Testis (tissue), 3 donors: ENCODE results near the gene CABP2. TPM values are rescaled to one million over a fixed set of nuclear protein-coding genes. Genes with fewer than 3 reads are reported as not detected.

Experiments
- DNase-seq: peaks from one replicate; pipeline ENCODE4 v3.0.0-alpha.2; 2019
- H3K27ac ChIP-seq, 2 donors: fragments of 200-600 bp; sonication (generic); one replicate each; pipeline ENCODE4 v1.5.1; 2019
- H3K27me3 ChIP-seq: fragments of 200-600 bp; sonication (generic); one replicate; pipeline ENCODE4 v1.5.1; 2019
- H3K36me3 ChIP-seq: fragments of 200-600 bp; sonication (generic); one replicate; pipeline ENCODE4 v1.5.1; 2017; ENCODE audit warnings: low read depth; ENCODE audit errors: missing control alignments
- H3K4me1 ChIP-seq: fragments of 200-600 bp; sonication (generic); one replicate; pipeline ENCODE4 v1.5.1; 2019
- H3K4me3 ChIP-seq, 2 donors: fragments of 200-600 bp; sonication (generic); one replicate each; pipeline ENCODE4 v1.5.1; 2017 to 2019
- H3K9me3 ChIP-seq: fragments of 200-600 bp; sonication (generic); one replicate; pipeline ENCODE4 v1.5.1; 2017
- CTCF ChIP-seq, 3 experiments: fragments of 450-650 bp in 2 of 3; fragments of 200-600 bp in 1 of 3; sonication (generic) in 1 of 3; IDR thresholded peaks; one replicate each; pipeline ENCODE4 v1.5.1; 2016 to 2019; ENCODE audit warnings: antibody characterized with exemption in 3 of 3, mild to moderate bottlenecking in 2 of 3, moderate library complexity in 1 of 3
- POLR2A ChIP-seq: fragments of 450-650 bp; IDR thresholded peaks from one replicate; pipeline ENCODE4 v1.6.1; 2017; ENCODE audit warnings: antibody characterized with exemption, mild to moderate bottlenecking, moderate library complexity
- WGBS, 2 donors: methylation state at CpG; one replicate each; pipeline ENCODE4 v1.1.5; 2018; 5-methylcytosine and 5-hydroxymethylcytosine counted together
- intact Hi-C: fragments of 100-400 bp; cut with DNase I; formaldehyde crosslinking; loops from one replicate; pipeline ENCODE4 v1.15.1; 2023; ENCODE audit warnings: low total_unique reads
- polyA plus RNA-seq: library from polyadenylated mRNA; stranded (reverse); fragments of 350-450 nt; fragmentation: Illumina TruSeq; extraction: RNeasy Lipid Tissue Mini Kit (QIAGEN cat#74804); gene quantifications from one replicate; pipeline ENCODE4 v1.2.3, GENCODE V29; 2014; ENCODE audit warnings: low read depth, low replicate concordance; ENCODE audit not compliant: insufficient read depth
- total RNA-seq, 2 donors: library from RNA; depleted of rRNA; stranded (reverse); fragments of >200 nt; gene quantifications; one replicate each; pipeline ENCODE4 v1.2.3, GENCODE V29; 2016

The CABP2 gene
- total and polyA plus RNA-seq, 3 donors from 2014 or later, result not detected

- intact Hi-C loops, result no loop called here
- DNase-seq, result no peak
- no peaks in the 10 kb centered on the region for H3K36me3 ChIP-seq
- WGBS, 2 donors, result 58 to 65% methylated on average over 2 of the region's 2 CpGs
- H3K9me3 ChIP-seq, result no peaks in the 10 kb centered on the region
- no peaks in the 10 kb centered on the region for H3K4me1 ChIP-seq
- H3K27me3 ChIP-seq, result no peaks in the 10 kb centered on the region
- TF ChIP-seq CTCF (IDR thresholded peaks at IDR 0.05) (no peak), POLR2A (no peak)
- no peak overlapping the region for H3K27ac ChIP-seq
- no peak overlapping the region for H3K4me3 ChIP-seq
Observed at GRCh38 chr11:67532889-67533288, 9.6 kb upstream of the CABP2 start.

GRCh38 chr11:67530282-67530592 is 7.0 kb upstream of the CABP2 start:
- no peaks in the 10 kb centered on the region for H3K36me3 ChIP-seq
- TF ChIP-seq POLR2A (no peak), CTCF (IDR thresholded peaks at IDR 0.05) (no peak)
- intact Hi-C loops, result no loop called here

GRCh38 chr11:67528376-67528775 is 5.1 kb upstream of the CABP2 start:
- Histone ChIP-seq H3K27me3 (no peaks in the 10 kb centered on the region), H3K36me3 (no peaks in the 10 kb centered on the region), H3K27ac (no peak overlapping the region), H3K9me3 (no peaks in the 10 kb centered on the region), H3K4me1 (no peaks in the 10 kb centered on the region), H3K4me3 (no peak overlapping the region)
- TF ChIP-seq POLR2A, result no peak
- TF ChIP-seq CTCF (IDR thresholded peaks at IDR 0.05), result no peak
- no peak for DNase-seq
- intact Hi-C loops, result no loop called here
- WGBS, 2 donors, result 85 to 93% methylated on average over 4 of the region's 4 CpGs

More at GRCh38 chr11:67530282-67530592, 7.0 kb upstream of the CABP2 start:
- no peaks in the 10 kb centered on the region for H3K27me3 ChIP-seq
- H3K9me3 ChIP-seq, result no peaks in the 10 kb centered on the region
- no peak overlapping the region for H3K27ac ChIP-seq
- WGBS, 2 donors, result 40 to 63% methylated on average over 2 to 5 of the region's 5 CpGs
- no peak for DNase-seq
- H3K4me1 ChIP-seq, result no peaks in the 10 kb centered on the region
- H3K4me3 ChIP-seq, result peak overlapping the region in 1 of 2 donors; percentile 23

GRCh38 chr11:67525275-67525976 is 2.2 kb upstream of the CABP2 start:
- Histone ChIP-seq H3K9me3 (no peaks in the 10 kb centered on the region), H3K36me3 (no peaks in the 10 kb centered on the region), H3K4me3 (no peak overlapping the region), H3K4me1 (no peaks in the 10 kb centered on the region), H3K27ac (no peak overlapping the region), H3K27me3 (no peaks in the 10 kb centered on the region)
- intact Hi-C loops, result no loop called here
- WGBS, 2 donors, result 65 to 82% methylated on average over 5 of the region's 5 CpGs
- no peak for TF ChIP-seq CTCF (IDR thresholded peaks at IDR 0.05)
- no peak for TF ChIP-seq POLR2A
- no peak for DNase-seq

- H3K9me3 ChIP-seq, result no peaks in the 10 kb centered on the region
- no peak for DNase-seq
- WGBS, 2 donors, result 80 to 83% methylated on average over 9 of the region's 9 CpGs
- intact Hi-C loops, result no loop called here
- no peaks in the 10 kb centered on the region for H3K36me3 ChIP-seq
- no peak overlapping the region for H3K27ac ChIP-seq
- H3K4me1 ChIP-seq, result no peaks in the 10 kb centered on the region
- H3K27me3 ChIP-seq, result no peaks in the 10 kb centered on the region
- no peak overlapping the region for H3K4me3 ChIP-seq
- TF ChIP-seq CTCF (IDR thresholded peaks at IDR 0.05), result no peak
- TF ChIP-seq POLR2A, result no peak
Observed at GRCh38 chr11:67524480-67524808, 1.2 kb upstream of the CABP2 start.
